ENCODE measurements around the gene BABAM2. TPM values are rescaled to one million over a fixed set of nuclear protein-coding genes. Genes with fewer than 3 reads are reported as not detected.
A peak's percentile ranks its signal among the peaks of the same experiment; 100 is the strongest.

BABAM2 gene
- total and polyA plus RNA-seq, 3 experiments from 2014 or later, result 59.4 to 66.7 (median 65.6) TPM

GRCh38 chr2:28364610-28365009 lies 474.1 kb downstream of the BABAM2 start:
- DNase-seq, result no peak
- Histone ChIP-seq H3K27me3 (ENCODE audit: insufficient read depth, low read length, poor library complexity, severe bottlenecking) (no peaks in the 10 kb centered on the region), H3K9me3 (ENCODE audit: low read length) (no peaks in the 10 kb centered on the region), H3K36me3 (ENCODE audit: insufficient read depth, low read length) (no peaks in the 10 kb centered on the region), H3K27ac (ENCODE audit: low read depth, low read length) (no peak overlapping the region), H3K4me1 (ENCODE audit: insufficient read depth, low read length) (peaks cover 75% of the 10 kb centered on the region), H3K4me3 (ENCODE audit: low read length) (no peak overlapping the region)
- H3K4me3 Mint-ChIP-seq, result peak overlapping the region in 2 of 7 donors; percentile 23 to 55
- H3K4me1 Mint-ChIP-seq, result peaks cover 73 to 80% (median 74%) of the 10 kb centered on the region in 3 donors
- H3K27me3 Mint-ChIP-seq, result no peaks in the 10 kb centered on the region
- H3K9me3 Mint-ChIP-seq, result no peaks in the 10 kb centered on the region
- ChIA-PET CTCF (no interaction called here), POLR2A (no interaction called here)
- no peaks in the 10 kb centered on the region for H3K36me3 Mint-ChIP-seq
- peak overlapping the region in 7 of 8 donors; percentile 63 to 94 (median 87) for H3K27ac Mint-ChIP-seq

GRCh38 chr2:28365158-28365557 lies 474.6 kb downstream of the BABAM2 start:
- Mint-ChIP-seq H3K4me1 (peaks cover 68 to 75% (median 69%) of the 10 kb centered on the region in 3 donors), H3K27ac (peak overlapping the region in 7 of 8 donors; percentile 42 to 94 (median 87)), H3K36me3 (no peaks in the 10 kb centered on the region), H3K4me3 (peak overlapping the region in 6 of 7 donors; percentile 8 to 78 (median 37)), H3K9me3 (no peaks in the 10 kb centered on the region), H3K27me3 (no peaks in the 10 kb centered on the region)
- H3K36me3 ChIP-seq (ENCODE audit: insufficient read depth, low read length), result no peaks in the 10 kb centered on the region
- no peaks in the 10 kb centered on the region for H3K27me3 ChIP-seq (ENCODE audit: insufficient read depth, low read length, poor library complexity, severe bottlenecking)
- no peak overlapping the region for H3K27ac ChIP-seq (ENCODE audit: low read depth, low read length)
- H3K4me1 ChIP-seq (ENCODE audit: insufficient read depth, low read length), result peaks cover 70% of the 10 kb centered on the region
- no peaks in the 10 kb centered on the region for H3K9me3 ChIP-seq (ENCODE audit: low read length)
- H3K4me3 ChIP-seq (ENCODE audit: low read length), result no peak overlapping the region
- no peak for DNase-seq
- CTCF ChIA-PET, result no interaction called here
- POLR2A ChIA-PET, result no interaction called here

- CTCF ChIA-PET, result no interaction called here
These were observed 475.6 kb downstream of the BABAM2 start for GRCh38 chr2:28366149-28366495.

GRCh38 chr2:28366496-28367282 lies 476.2 kb downstream of the BABAM2 start:
- Mint-ChIP-seq H3K27me3 (no peaks in the 10 kb centered on the region), H3K9me3 (no peaks in the 10 kb centered on the region), H3K36me3 (no peaks in the 10 kb centered on the region), H3K4me1 (peaks cover 56 to 61% (median 58%) of the 10 kb centered on the region in 3 donors), H3K27ac (peak overlapping the region; percentile 78 to 98 (median 93)), H3K4me3 (peak overlapping the region; percentile 1 to 88 (median 71))
- peak overlapping the region; percentile 55 for H3K27ac ChIP-seq (ENCODE audit: low read depth, low read length)
- H3K9me3 ChIP-seq (ENCODE audit: low read length), result no peaks in the 10 kb centered on the region
- H3K4me3 ChIP-seq (ENCODE audit: low read length), result peak overlapping the region; percentile 15
- H3K4me1 ChIP-seq (ENCODE audit: insufficient read depth, low read length), result peaks cover 56% of the 10 kb centered on the region
- no peaks in the 10 kb centered on the region for H3K36me3 ChIP-seq (ENCODE audit: insufficient read depth, low read length)
- no peaks in the 10 kb centered on the region for H3K27me3 ChIP-seq (ENCODE audit: insufficient read depth, low read length, poor library complexity, severe bottlenecking)
- CTCF ChIA-PET, result no interaction called here
- peak; percentile 46 to 80 (median 64) for DNase-seq
- POLR2A ChIA-PET, result interaction anchor here (0.5 to 0.6 kb wide), 3 partner anchors 23 to 466 kb away, joined by 3 to 4 read pairs (median 3); no protein-coding TSS in a partner anchor

More at GRCh38 chr2:28366149-28366495, 475.6 kb downstream of the BABAM2 start:
- Histone ChIP-seq H3K9me3 (ENCODE audit: low read length) (no peaks in the 10 kb centered on the region), H3K36me3 (ENCODE audit: insufficient read depth, low read length) (no peaks in the 10 kb centered on the region), H3K27me3 (ENCODE audit: insufficient read depth, low read length, poor library complexity, severe bottlenecking) (no peaks in the 10 kb centered on the region), H3K27ac (ENCODE audit: low read depth, low read length) (peak overlapping the region; percentile 55), H3K4me3 (ENCODE audit: low read length) (peak overlapping the region; percentile 15), H3K4me1 (ENCODE audit: insufficient read depth, low read length) (peaks cover 60% of the 10 kb centered on the region)
- H3K9me3 Mint-ChIP-seq, result no peaks in the 10 kb centered on the region
- H3K4me1 Mint-ChIP-seq, result peaks cover 60 to 65% (median 62%) of the 10 kb centered on the region in 3 donors
- no peak for DNase-seq
- H3K4me3 Mint-ChIP-seq, result peak overlapping the region; percentile 8 to 88 (median 71)
- H3K36me3 Mint-ChIP-seq, result no peaks in the 10 kb centered on the region
- no peaks in the 10 kb centered on the region for H3K27me3 Mint-ChIP-seq
- H3K27ac Mint-ChIP-seq, result peak overlapping the region; percentile 78 to 98 (median 93)
- POLR2A ChIA-PET, result interaction anchor here (0.5 to 0.6 kb wide), 2 partner anchors 25 to 465 kb away, joined by 3 read pairs; no protein-coding TSS in a partner anchor

GRCh38 chr2:28367667-28368356 lies 477.3 kb downstream of the BABAM2 start:
- H3K4me1 ChIP-seq (ENCODE audit: insufficient read depth, low read length), result peaks cover 52% of the 10 kb centered on the region
- no peaks in the 10 kb centered on the region for H3K36me3 ChIP-seq (ENCODE audit: insufficient read depth, low read length)
- Mint-ChIP-seq H3K36me3 (no peaks in the 10 kb centered on the region), H3K4me3 (peak overlapping the region in 3 of 7 donors; percentile 67 to 85 (median 71)), H3K4me1 (peaks cover 50 to 52% (median 51%) of the 10 kb centered on the region in 3 donors), H3K27ac (peak overlapping the region in 7 of 8 donors; percentile 77 to 98 (median 92)), H3K9me3 (no peaks in the 10 kb centered on the region), H3K27me3 (no peaks in the 10 kb centered on the region)
- no peak overlapping the region for H3K4me3 ChIP-seq (ENCODE audit: low read length)
- no peaks in the 10 kb centered on the region for H3K27me3 ChIP-seq (ENCODE audit: insufficient read depth, low read length, poor library complexity, severe bottlenecking)
- no peaks in the 10 kb centered on the region for H3K9me3 ChIP-seq (ENCODE audit: low read length)
- POLR2A ChIA-PET, result no interaction called here
- CTCF ChIA-PET, result no interaction called here
- no peak overlapping the region for H3K27ac ChIP-seq (ENCODE audit: low read depth, low read length)
- DNase-seq, result peak in 1 of 5 donors; percentile 32

GRCh38 chr2:28368357-28368798 lies 477.8 kb downstream of the BABAM2 start:
- Histone ChIP-seq H3K27me3 (ENCODE audit: insufficient read depth, low read length, poor library complexity, severe bottlenecking) (no peaks in the 10 kb centered on the region), H3K36me3 (ENCODE audit: insufficient read depth, low read length) (no peaks in the 10 kb centered on the region), H3K27ac (ENCODE audit: low read depth, low read length) (no peak overlapping the region), H3K9me3 (ENCODE audit: low read length) (no peaks in the 10 kb centered on the region), H3K4me3 (ENCODE audit: low read length) (no peak overlapping the region), H3K4me1 (ENCODE audit: insufficient read depth, low read length) (peaks cover 47% of the 10 kb centered on the region)
- Mint-ChIP-seq H3K9me3 (no peaks in the 10 kb centered on the region), H3K27ac (peak overlapping the region in 4 of 8 donors; percentile 26 to 80 (median 76)), H3K4me3 (peak overlapping the region in 1 of 7 donors; percentile 44), H3K4me1 (peaks cover 50 to 56% (median 50%) of the 10 kb centered on the region in 3 donors), H3K36me3 (no peaks in the 10 kb centered on the region), H3K27me3 (no peaks in the 10 kb centered on the region)
- CTCF ChIA-PET, result interaction anchor here (2.0 kb wide), 1 partner anchor 7 kb away, joined by 5 read pairs; no protein-coding TSS in a partner anchor
- POLR2A ChIA-PET, result interaction anchor here (0.6 kb wide), 1 partner anchor 114 kb away, joined by 7 read pairs; no protein-coding TSS in a partner anchor
- no peak for DNase-seq

- Mint-ChIP-seq H3K27ac (peak overlapping the region in 3 of 8 donors; percentile 61 to 80 (median 71)), H3K9me3 (no peaks in the 10 kb centered on the region), H3K27me3 (no peaks in the 10 kb centered on the region), H3K4me3 (no peak overlapping the region), H3K4me1 (peaks cover 49 to 58% (median 51%) of the 10 kb centered on the region in 3 donors), H3K36me3 (no peaks in the 10 kb centered on the region)
- Histone ChIP-seq H3K4me1 (ENCODE audit: insufficient read depth, low read length) (peaks cover 37% of the 10 kb centered on the region), H3K4me3 (ENCODE audit: low read length) (no peak overlapping the region), H3K9me3 (ENCODE audit: low read length) (no peaks in the 10 kb centered on the region), H3K36me3 (ENCODE audit: insufficient read depth, low read length) (no peaks in the 10 kb centered on the region), H3K27me3 (ENCODE audit: insufficient read depth, low read length, poor library complexity, severe bottlenecking) (no peaks in the 10 kb centered on the region), H3K27ac (ENCODE audit: low read depth, low read length) (no peak overlapping the region)
- POLR2A ChIA-PET, result no interaction called here
- CTCF ChIA-PET, result interaction anchor here (2.0 kb wide), 1 partner anchor 8 kb away, joined by 5 read pairs; no protein-coding TSS in a partner anchor
- DNase-seq, result no peak
These were observed 478.8 kb downstream of the BABAM2 start for GRCh38 chr2:28369358-28369757.

All from CD8-positive, alpha-beta memory T cell (primary cell).